ENCODE results near the gene GNAS-AS1.

GNAS-AS1 gene

DNA sequence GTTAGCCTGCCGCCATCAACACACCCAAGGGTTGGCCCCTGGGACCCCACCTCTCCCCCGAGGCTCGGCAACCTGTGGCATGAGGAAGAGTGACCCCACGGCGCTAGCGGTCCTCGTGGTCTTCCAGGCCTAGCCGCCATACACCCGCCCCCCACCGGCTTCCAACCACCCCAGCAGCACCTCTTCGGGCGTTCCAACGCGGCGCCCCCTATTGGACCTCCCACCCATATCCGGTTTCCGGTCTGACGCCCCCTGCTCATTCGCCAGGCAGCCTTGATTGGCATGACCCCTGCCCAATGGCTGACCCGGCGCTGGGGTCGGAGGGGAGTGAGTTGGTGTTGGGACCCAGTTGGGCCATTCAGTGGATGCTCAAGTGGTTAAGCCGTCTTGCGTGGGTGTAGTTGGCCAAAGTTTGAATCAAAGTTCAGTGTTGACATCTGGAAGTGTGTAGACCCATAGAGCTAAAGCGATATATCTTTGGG lies at the start of gene GNAS-AS1:
Gene GNAS-AS1, minus strand, starts transcription at position 210 of the 482 bp plus-strand sequence.
- TF ChIP-seq JUND (IDR thresholded peaks at IDR 0.05; ENCODE audit: low read depth): no peak
- in situ Hi-C loops (cut with HindIII; ENCODE audit: low pct_unique_long_range_greater_than_20kb, low sequenced_read_pairs): no loop called here
- DNase-seq (ENCODE audit: low read depth in 1 of 2, low spot score in 1 of 2): peak; percentile 94

DNA sequence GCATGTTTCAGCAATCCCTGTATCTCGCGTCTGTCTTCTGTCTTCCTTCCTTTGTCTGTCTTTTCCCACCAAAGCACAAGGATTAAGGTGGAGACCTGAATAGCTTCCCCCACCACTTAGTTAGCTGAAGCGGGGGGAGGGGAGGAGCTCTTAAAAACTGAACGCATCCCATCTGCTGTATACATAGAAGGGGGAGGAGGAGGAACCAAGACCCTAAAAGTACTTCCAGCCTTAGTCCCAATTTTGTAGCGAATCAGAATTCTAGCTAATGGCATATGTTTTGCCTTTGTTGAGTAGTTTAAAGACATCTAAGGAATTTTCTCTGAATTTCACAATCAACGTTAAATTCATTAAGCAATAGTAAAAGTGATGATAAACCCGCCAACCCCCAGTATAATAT lies 49.7 kb upstream of the GNAS-AS1 start:
- TF ChIP-seq JUND (IDR thresholded peaks at IDR 0.05; ENCODE audit: low read depth): no peak
- in situ Hi-C loops (cut with HindIII; ENCODE audit: low pct_unique_long_range_greater_than_20kb, low sequenced_read_pairs): no loop called here
- DNase-seq (ENCODE audit: low read depth in 1 of 2, low spot score in 1 of 2): no peak

DNA sequence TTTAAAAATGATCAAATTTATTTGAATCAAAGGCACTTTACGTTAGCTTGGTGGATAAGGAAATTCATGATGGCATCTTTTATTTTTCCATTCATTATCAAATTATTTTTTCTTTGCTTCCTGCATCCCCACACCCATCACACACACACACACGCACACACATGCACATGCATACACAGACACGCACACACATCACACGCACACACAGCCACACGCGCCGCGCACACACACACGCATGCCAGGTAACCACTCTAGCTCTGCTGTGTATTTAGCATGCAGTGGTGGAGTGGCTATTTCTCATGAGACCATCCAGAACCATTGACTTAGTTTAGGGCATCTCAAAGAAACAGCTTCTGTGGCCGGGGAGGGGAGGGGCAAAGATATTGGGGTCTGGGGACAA lies 48.8 kb upstream of the GNAS-AS1 start:
- in situ Hi-C loops (cut with HindIII; ENCODE audit: low pct_unique_long_range_greater_than_20kb, low sequenced_read_pairs): no loop called here
- TF ChIP-seq JUND (IDR thresholded peaks at IDR 0.05; ENCODE audit: low read depth): no peak
- DNase-seq (ENCODE audit: low read depth in 1 of 2, low spot score in 1 of 2): no peak

DNA sequence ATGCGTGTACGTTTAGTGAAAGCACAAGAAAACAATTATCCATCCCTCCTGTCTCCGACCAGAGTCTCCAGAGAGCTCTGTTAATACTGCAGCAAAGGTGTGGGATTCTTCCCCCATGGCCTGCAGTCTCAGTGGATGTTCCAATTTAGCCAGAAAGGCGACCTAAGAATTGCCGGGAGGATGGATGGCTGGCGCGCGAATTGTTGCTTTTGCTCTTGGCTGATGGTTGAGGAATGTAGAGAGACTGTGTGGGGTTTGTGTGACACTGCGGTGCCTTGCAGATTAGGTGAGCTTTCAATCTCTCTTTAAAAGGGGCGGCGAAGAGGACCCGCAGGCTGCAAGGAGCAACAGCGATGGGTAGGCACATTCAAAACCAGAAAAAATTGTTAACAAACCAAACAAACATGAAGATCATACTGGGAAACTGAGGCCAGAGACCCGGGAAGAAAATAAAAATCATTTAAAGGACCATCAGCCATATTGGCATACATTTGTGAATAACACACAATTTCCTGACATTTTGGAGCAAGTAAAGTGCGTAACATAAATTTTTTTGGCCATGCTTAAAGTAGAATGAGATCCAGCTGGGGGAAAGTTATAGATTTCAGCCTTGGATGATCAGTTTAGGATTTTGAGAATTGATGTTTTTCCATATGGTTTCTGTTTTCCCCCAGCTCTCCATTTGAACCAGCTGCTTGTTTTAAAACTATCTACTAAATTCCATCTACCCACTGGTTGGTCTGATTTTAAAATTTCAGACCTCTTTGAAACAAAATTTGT lies 48.1 kb upstream of the GNAS-AS1 start:
- in situ Hi-C loops (cut with HindIII; ENCODE audit: low pct_unique_long_range_greater_than_20kb, low sequenced_read_pairs): no loop called here
- no peak for DNase-seq (ENCODE audit: low read depth in 1 of 2, low spot score in 1 of 2)

DNA sequence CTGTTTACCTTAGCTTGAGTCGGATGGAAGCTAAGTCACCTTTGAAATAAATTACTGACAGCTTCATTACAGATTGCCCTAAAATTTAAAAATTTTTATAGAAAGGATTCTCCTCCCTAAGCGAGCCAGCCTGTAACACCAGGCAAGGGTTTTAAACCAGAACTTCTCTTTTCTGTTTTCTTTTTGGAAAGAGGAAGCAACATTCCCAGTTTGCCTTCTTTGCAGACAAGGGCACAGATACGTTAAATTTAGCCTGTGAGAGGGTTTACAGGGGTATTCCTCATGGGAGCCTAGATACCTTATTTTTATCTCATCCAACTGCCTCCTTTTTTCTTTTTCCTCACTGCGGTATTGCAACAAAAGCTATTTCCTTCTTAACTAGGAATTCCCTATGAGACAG lies 46.8 kb upstream of the GNAS-AS1 start:
- in situ Hi-C loops (cut with HindIII; ENCODE audit: low pct_unique_long_range_greater_than_20kb, low sequenced_read_pairs): no loop called here
- TF ChIP-seq JUND (IDR thresholded peaks at IDR 0.05; ENCODE audit: low read depth): no peak
- no peak for DNase-seq (ENCODE audit: low read depth in 1 of 2, low spot score in 1 of 2)

More for the DNA sequence above, 48.1 kb upstream of the GNAS-AS1 start:
- no peak for TF ChIP-seq JUND (IDR thresholded peaks at IDR 0.05; ENCODE audit: low read depth)

DNA sequence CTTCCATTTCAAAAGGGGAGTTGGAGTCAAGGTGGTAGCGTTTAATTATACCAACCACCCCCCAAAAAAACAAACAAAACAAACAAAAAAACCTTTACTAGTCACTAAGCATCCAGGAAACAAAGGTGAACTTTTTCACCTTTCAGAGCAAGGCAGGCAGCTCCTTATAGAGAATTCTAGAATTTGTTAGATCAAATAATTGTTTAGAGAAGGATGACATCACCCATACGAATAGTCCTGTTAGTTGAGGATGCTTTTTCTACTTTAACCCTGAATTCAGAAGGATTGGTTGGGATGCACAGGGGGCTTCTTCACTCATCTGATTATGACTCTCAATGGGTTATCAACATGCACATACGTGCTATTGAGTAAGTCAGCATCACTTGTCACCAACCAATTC lies 46.1 kb upstream of the GNAS-AS1 start:
- in situ Hi-C loops (cut with HindIII; ENCODE audit: low pct_unique_long_range_greater_than_20kb, low sequenced_read_pairs): no loop called here
- TF ChIP-seq JUND (IDR thresholded peaks at IDR 0.05; ENCODE audit: low read depth): no peak
- DNase-seq (ENCODE audit: low read depth in 1 of 2, low spot score in 1 of 2): no peak

DNA sequence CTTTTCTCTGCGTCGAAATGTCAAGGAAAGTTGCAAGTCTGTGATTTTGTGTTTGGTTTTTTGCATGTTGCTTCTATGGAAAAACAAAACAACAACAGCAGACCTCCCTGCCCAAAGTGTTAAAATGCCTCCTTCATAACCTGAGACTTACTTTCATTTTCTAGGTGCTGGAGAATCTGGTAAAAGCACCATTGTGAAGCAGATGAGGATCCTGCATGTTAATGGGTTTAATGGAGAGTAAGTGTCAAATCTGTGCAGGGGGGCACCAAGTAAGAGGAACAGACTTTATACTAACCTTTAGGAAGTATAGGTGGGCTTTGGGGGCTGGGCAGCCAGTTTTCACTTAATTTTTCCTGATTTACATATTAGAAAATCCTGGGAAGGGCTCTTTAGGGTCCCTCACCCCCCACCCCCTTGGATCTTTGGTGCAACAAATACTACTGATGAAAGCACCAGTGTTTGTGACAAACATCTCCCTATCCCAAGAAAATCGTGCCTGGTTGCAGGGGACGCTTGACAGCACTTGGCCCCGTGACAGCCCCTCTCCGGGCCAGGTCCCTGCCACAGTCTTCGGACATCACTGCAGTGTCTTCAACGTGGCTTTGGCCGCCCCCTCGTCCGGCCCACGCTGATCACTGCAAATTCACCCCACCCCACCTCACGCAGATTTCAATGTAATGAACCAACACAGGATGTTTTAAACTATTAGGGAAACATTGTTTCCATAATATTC lies 44.9 kb upstream of the GNAS-AS1 start:
- TF ChIP-seq JUND (IDR thresholded peaks at IDR 0.05; ENCODE audit: low read depth): no peak
- no peak for DNase-seq (ENCODE audit: low read depth in 1 of 2, low spot score in 1 of 2)
- in situ Hi-C loops (cut with HindIII; ENCODE audit: low pct_unique_long_range_greater_than_20kb, low sequenced_read_pairs): no loop called here

DNA sequence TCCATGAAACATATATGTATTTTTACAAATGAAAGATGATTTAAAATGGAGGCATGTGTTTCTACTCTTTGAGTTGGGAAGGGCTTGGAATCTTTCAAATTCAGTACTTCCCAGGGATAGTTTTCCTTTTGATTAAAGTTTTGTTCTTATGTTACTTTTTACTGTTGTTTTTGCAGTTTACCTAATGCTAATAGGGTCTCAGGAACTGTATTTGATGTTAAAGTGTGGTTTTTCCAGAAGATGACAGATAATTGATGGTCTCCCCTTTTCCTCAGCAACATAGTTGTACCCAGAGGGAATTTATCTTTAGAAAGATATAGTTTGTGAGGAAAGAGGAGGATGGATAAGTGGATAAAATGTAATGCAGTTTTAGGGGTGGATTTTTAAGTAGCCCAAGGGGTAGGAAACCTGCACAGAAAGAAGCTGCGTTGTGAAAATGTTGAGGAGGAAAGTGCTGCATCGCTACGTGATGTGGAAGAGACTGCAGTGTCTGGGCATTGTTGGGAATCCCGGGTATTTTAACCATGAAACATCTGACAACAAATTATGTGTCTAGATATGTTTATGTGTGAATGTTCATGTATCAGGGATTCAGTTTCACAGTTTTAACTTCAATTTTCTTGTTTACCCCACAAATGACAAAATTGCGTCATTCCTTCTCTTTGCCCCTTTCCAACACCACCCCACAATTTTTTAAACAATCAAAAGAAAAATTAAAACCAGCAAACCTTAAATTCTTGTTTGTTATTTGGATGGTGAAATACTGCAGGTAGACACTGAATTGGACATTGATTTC lies 44.1 kb upstream of the GNAS-AS1 start:
- TF ChIP-seq JUND (IDR thresholded peaks at IDR 0.05; ENCODE audit: low read depth): no peak
- in situ Hi-C loops (cut with HindIII; ENCODE audit: low pct_unique_long_range_greater_than_20kb, low sequenced_read_pairs): no loop called here
- DNase-seq (ENCODE audit: low read depth in 1 of 2, low spot score in 1 of 2): no peak

DNA sequence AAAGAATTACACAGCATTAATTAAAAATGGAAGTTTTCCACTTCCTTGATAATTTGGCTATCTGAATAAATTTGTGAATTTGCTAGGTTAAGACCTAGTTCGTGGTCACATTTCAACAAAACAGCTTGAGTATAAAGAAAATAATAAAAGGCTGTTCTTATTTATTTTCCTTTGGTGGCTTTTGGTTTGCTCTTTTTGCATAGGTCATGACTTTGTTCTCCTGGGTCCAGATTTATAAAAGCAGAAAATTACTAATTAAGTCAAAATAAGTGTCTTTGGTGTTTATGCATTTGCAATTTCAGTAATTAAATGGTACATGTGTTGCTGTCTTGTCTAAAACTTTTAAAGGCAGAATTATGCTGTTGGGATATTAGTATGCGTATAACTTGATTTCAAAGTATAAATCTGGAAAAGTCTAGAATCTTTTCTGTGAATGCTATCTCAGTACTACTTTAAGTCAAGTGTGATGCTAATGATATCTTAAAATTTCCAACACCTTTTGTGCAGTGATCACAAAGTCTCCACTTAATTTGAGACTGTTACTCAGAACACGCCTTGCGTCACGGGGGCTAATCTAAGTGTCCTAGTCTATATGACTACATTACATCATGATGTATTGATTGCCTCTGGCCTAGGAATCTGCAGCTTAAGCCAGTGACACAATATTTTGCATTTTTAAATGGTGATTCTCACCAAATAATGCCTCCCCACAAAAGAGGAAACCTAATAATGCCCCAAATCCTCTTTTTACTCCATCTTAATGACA lies 42.8 kb upstream of the GNAS-AS1 start:
- no peak for TF ChIP-seq JUND (IDR thresholded peaks at IDR 0.05; ENCODE audit: low read depth)
- no peak for DNase-seq (ENCODE audit: low read depth in 1 of 2, low spot score in 1 of 2)
- in situ Hi-C loops (cut with HindIII; ENCODE audit: low pct_unique_long_range_greater_than_20kb, low sequenced_read_pairs): no loop called here

DNA sequence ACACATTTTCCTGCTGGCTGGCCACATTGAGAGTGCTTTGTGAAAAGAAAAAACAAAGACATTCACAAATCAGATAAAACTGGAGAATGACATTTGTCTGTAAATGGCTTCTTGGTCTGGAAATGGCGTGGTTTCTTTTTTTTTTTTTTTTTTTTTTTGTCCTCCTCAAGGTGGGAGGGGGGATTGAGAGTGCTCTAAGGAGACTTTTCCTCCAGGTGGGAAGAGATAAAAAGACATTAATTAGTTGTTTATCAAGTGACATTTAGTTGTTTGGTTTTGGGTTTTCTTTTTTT lies 42.2 kb upstream of the GNAS-AS1 start:
- no peak for DNase-seq (ENCODE audit: low read depth in 1 of 2, low spot score in 1 of 2)
- no peak for TF ChIP-seq JUND (IDR thresholded peaks at IDR 0.05; ENCODE audit: low read depth)
- in situ Hi-C loops (cut with HindIII; ENCODE audit: low pct_unique_long_range_greater_than_20kb, low sequenced_read_pairs): no loop called here

DNA sequence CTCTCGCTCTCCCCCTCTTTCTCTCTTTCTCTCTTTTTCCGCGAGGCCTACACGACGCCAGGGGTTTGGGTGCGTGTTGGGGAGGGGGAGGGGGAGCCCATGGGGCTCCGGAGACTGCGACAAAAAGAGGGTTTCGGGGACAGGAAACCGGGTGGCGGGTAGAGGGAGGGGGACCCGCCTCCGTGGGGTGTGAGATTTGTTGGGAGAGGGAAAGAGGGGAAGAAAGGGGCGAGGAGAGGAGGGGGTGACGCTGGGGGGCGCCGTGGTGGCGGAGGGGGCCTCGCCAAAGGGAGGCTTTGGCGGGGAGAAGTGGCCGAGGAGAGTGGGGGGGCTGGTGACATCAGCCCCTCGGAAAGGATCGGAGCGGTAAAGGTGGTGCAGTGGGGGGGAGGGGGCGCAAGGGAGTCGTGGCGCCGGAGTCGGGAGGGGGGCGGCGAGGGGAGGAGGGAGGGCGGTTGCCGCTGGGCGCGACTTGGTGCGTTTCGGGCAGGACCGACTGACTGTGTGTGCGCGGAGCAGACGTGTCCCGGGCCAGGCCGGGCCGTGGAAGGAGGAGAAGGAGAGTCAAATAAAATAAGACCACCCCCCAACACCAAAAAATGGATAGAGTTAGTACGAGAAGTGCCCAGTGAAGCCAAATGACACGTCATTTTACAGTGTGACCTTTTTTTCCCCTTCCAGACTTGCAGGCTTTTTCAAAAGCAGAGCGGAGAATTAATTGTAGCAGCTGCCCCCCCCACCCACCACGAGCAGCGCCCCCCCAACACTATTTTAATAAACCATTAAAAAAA lies 41.6 kb upstream of the GNAS-AS1 start:
- in situ Hi-C loops (cut with HindIII; ENCODE audit: low pct_unique_long_range_greater_than_20kb, low sequenced_read_pairs): no loop called here
- TF ChIP-seq JUND (IDR thresholded peaks at IDR 0.05; ENCODE audit: low read depth): no peak
- peak; percentile 73 to 84 for DNase-seq (ENCODE audit: low read depth in 1 of 2, low spot score in 1 of 2)
